ENCODE data around the gene ARHGAP10. TPM values are rescaled to one million over a fixed set of nuclear protein-coding genes. Genes with fewer than 3 reads are reported as not detected.

The ARHGAP10 gene
- total and polyA plus RNA-seq, 12 donors = 33.9 to 71.1 (median 60.7) TPM

- H3K9me3 ChIP-seq = no peaks in the 10 kb centered on the region
- no peak for TF ChIP-seq CTCF (IDR thresholded peaks at IDR 0.05)
- no peaks in the 10 kb centered on the region for H3K27me3 ChIP-seq
- H3K36me3 ChIP-seq = no peaks in the 10 kb centered on the region
- peaks cover 15 to 65% (median 54%) of the 10 kb centered on the region in 9 donors for H3K4me1 ChIP-seq
- intact Hi-C loops (cut with DNase I) = loop anchor here in 1 of 10 donors (2.0 kb wide), 1 partner anchor 35 kb away; no protein-coding TSS in a partner anchor
- no peak for ATAC-seq
- WGBS, 2 donors = 85 to 95% methylated on average over 4 of the region's 4 CpGs
- H3K27ac ChIP-seq = peak overlapping the region in 2 of 10 donors; percentile 41 to 43
- DNase-seq = no peak
- no peak overlapping the region for H3K4me3 ChIP-seq
These were observed 37.5 kb downstream of the ARHGAP10 start for GRCh38 chr4:147769386-147769785.

- H3K27me3 ChIP-seq = no peaks in the 10 kb centered on the region
- DNase-seq = no peak
- no peak overlapping the region for H3K4me3 ChIP-seq
- 88 to 90% methylated on average over 2 of the region's 2 CpGs for WGBS, 2 donors
- intact Hi-C loops (cut with DNase I) = loop anchor here in 2 of 10 donors (5.0 to 10.0 kb wide), 2 partner anchors 61 to 64 kb away; no protein-coding TSS in a partner anchor
- H3K36me3 ChIP-seq = no peaks in the 10 kb centered on the region
- peak overlapping the region in 3 of 10 donors; percentile 19 to 85 (median 75) for H3K27ac ChIP-seq
- ATAC-seq = no peak
- H3K9me3 ChIP-seq = no peaks in the 10 kb centered on the region
- H3K4me1 ChIP-seq = peaks cover 18 to 80% (median 65%) of the 10 kb centered on the region in 9 donors
- no peak for TF ChIP-seq CTCF (IDR thresholded peaks at IDR 0.05)
These were observed 38.9 kb downstream of the ARHGAP10 start for GRCh38 chr4:147770831-147771230.

- Histone ChIP-seq H3K9me3 (no peaks in the 10 kb centered on the region), H3K27me3 (no peaks in the 10 kb centered on the region), H3K36me3 (no peaks in the 10 kb centered on the region), H3K4me1 (peaks cover 18 to 92% (median 76%) of the 10 kb centered on the region in 9 donors), H3K4me3 (no peak overlapping the region), H3K27ac (peak overlapping the region; percentile 59 to 85 (median 74))
- DNase-seq (no peak), ATAC-seq (peak in 7 of 8 donors; percentile 5 to 49 (median 40))
- peak in 2 of 9 donors; percentile 11 to 15 for TF ChIP-seq CTCF (IDR thresholded peaks at IDR 0.05)
- intact Hi-C loops (cut with DNase I) = loop anchor here in 3 of 10 donors (2.0 to 10.0 kb wide), 3 partner anchors 15 to 63 kb away; no protein-coding TSS in a partner anchor
- WGBS, 2 donors = 49 to 60% methylated on average over 8 of the region's 8 CpGs
These were observed 40.2 kb downstream of the ARHGAP10 start for GRCh38 chr4:147772056-147772455.

- intact Hi-C loops (cut with DNase I) = loop anchor here in 3 of 10 donors (2.0 to 10.0 kb wide), 3 partner anchors 14 to 62 kb away; no protein-coding TSS in a partner anchor
- Histone ChIP-seq H3K9me3 (no peaks in the 10 kb centered on the region), H3K27me3 (no peaks in the 10 kb centered on the region), H3K4me1 (peaks cover 18 to 95% (median 78%) of the 10 kb centered on the region in 9 donors), H3K27ac (peak overlapping the region; percentile 59 to 85 (median 74)), H3K36me3 (no peaks in the 10 kb centered on the region), H3K4me3 (no peak overlapping the region)
- ATAC-seq = peak in 7 of 8 donors; percentile 28 to 77 (median 67)
- no peak for DNase-seq
- no peak for TF ChIP-seq CTCF (IDR thresholded peaks at IDR 0.05)
- WGBS, 2 donors = 12 to 14% methylated on average over 5 of the region's 5 CpGs
These were observed 40.6 kb downstream of the ARHGAP10 start for GRCh38 chr4:147772459-147772969.
